WI38 (cell line): ENCODE data around the gene DCUN1D2.

ENCODE experiments used
- H3K4me3 ChIP-seq: 2 replicates; pipeline ENCODE4 v1.5.1; 2011; ENCODE audit warnings: low read depth, mild to moderate bottlenecking, control low read depth, low read length
- CTCF ChIP-seq: IDR thresholded peaks from 2 replicates; pipeline ENCODE4 v1.5.1; 2012; ENCODE audit warnings: low read depth, mild to moderate bottlenecking, control low read depth, low read length

Gene DCUN1D2

GRCh38 chr13:113428469-113428865 lies 62.0 kb downstream of the DCUN1D2 start:
- H3K4me3 ChIP-seq, result no peak overlapping the region
- TF ChIP-seq CTCF, result no peak

- no peak for TF ChIP-seq CTCF
- no peak overlapping the region for H3K4me3 ChIP-seq
Measured at GRCh38 chr13:113427562-113428468, 62.7 kb downstream of the DCUN1D2 start.

DNA sequence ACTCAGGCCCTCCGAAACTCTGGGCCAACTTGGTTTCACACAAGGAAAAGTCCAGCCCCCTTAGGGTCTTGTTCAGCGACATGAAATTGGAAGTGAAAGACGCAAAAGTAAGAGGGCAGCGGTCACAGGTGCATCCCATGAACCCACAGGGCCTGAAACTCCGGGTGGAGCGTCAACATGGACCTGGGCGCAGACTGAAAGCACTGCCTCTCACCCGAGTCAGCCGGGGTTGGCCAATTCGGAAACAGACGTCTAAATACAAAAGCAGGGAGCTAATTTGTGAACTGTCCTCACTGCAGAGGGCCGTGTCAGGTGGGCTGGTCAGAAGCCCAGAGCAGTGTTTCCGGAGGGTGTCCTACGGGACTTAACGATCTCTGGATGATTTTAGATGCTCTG lies 63.9 kb downstream of the DCUN1D2 start:
- H3K4me3 ChIP-seq, result no peak overlapping the region
- no peak for TF ChIP-seq CTCF

GRCh38 chr13:113425941-113426590 lies 64.4 kb downstream of the DCUN1D2 start:
- TF ChIP-seq CTCF, result no peak
- no peak overlapping the region for H3K4me3 ChIP-seq

GRCh38 chr13:113423520-113424163 lies 66.9 kb downstream of the DCUN1D2 start:
- no peak for TF ChIP-seq CTCF
- no peak overlapping the region for H3K4me3 ChIP-seq

DNA sequence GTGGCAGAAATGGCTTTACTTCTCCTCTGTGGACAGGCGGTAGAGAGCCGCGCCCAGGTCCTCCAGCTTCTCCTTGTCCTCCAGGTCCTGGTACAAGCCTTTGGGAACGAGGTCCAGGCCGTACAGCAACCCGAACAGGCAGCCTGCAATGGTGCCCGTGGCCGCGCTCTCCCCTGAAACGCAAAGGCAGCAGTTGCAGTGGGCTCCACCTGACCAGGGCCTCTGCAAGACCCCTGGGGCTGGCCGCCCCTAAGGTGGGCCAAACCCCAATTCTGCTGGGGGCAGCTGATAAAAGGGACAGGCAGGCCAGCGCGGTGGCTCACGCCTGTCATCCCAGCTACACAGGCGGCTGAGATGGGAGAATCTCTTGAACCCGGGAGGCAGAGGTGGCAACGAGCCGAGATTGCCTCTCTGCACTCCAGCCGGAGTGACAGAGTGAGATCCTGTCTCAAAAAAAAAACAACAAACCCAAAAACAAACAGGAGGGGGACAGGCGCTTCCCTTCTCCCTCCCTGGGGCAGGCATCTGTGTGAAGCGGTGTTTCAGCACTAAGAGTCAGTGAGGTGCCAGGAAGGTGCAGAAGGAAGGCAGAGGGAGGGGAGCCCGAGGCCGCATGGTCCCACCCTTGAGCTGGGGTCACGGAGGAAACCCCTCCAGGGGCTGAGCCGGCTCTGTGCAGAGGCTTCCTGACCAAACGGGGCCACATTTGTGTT lies 67.5 kb downstream of the DCUN1D2 start:
- no peak for TF ChIP-seq CTCF
- no peak overlapping the region for H3K4me3 ChIP-seq
